ENCODE results near the gene MASP2.
"Not testable (repeated sequence)": the region's sequence is repeated elsewhere in the genome, so short reads cannot be mapped to it uniquely, and the experiment has no call there.

MASP2 gene

DNA sequence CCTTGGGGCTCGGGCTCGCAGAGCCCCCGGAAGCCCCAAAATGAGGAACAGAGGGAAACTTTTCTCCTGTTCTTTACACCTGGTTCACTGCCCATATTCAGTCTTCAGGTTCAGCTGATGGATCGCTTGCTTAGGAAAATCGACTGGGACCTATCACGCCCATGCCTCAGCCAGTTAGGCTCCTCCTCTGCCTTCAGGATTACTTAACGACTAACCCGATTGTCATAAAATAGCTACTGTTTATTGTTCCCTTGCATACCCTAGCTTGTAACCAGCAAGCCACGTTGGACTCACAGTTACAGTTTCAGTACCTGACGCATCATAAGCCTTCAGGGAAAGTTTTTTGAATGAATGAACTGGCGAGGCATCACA, 33.9 kb downstream of the MASP2 start:
- Mint-ChIP-seq H3K4me1 (ENCODE audit: low read depth) (peaks cover 9% of the 10 kb centered on the region), H3K27ac (peak overlapping the region; percentile 90), H3K9me3 (no peaks in the 10 kb centered on the region), H3K27me3 (ENCODE audit: low read depth) (no peaks in the 10 kb centered on the region), H3K4me3 (peak overlapping the region; percentile 96), H3K36me3 (ENCODE audit: low read depth) (peaks cover 37% of the 10 kb centered on the region)
- no peak for DNase-seq (ENCODE audit: low spot score)

- Mint-ChIP-seq H3K4me1 (ENCODE audit: low read depth) (peaks cover 9% of the 10 kb centered on the region), H3K9me3 (no peaks in the 10 kb centered on the region)
These were observed 34.5 kb downstream of the MASP2 start, which contains the start of gene TARDBP for GRCh38 chr1:11012260-11013159. TSS of gene TARDBP (plus strand) at chr1:11012654. CDS start at chr1:11013728, 1,074 bp downstream.

DNA sequence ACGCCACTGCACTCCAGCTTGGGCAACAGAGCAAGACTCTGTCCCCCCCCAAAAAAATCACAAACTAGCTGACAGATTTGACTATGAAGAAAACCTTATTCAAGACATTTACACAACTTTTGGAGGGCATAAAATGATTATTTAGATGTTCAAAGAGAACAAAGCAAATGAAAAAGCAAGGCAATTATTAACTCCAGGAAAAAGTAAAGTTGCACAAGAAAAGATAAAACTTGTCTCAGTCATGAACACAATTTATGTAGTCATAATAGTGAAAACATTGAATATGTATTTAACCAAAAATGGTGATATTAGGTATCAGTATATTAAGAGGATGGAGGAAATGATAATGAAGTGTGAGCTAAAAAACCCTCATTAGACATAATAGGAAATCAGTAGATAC, 46.5 kb downstream of the MASP2 start:
- Mint-ChIP-seq H3K36me3 (ENCODE audit: low read depth) (no peaks in the 10 kb centered on the region), H3K4me3 (no peak overlapping the region), H3K27me3 (ENCODE audit: low read depth) (peaks cover 6% of the 10 kb centered on the region), H3K27ac (no peak overlapping the region), H3K4me1 (ENCODE audit: low read depth) (no peaks in the 10 kb centered on the region), H3K9me3 (peaks cover 3% of the 10 kb centered on the region)
- DNase-seq (ENCODE audit: low spot score), result no peak

More at GRCh38 chr1:11012260-11013159, 34.5 kb downstream of the MASP2 start, which contains the start of gene TARDBP:
- Mint-ChIP-seq H3K27ac (peak within 1 kb of the TSS; percentile 98), H3K36me3 (ENCODE audit: low read depth) (peaks cover 35% of the 10 kb centered on the region), H3K27me3 (ENCODE audit: low read depth) (no peaks in the 10 kb centered on the region), H3K4me3 (peak within 1 kb of the TSS; percentile 96)
- DNase-seq (ENCODE audit: low spot score), result peak; percentile 89

- Mint-ChIP-seq H3K27ac (no peak overlapping the region), H3K4me3 (no peak overlapping the region), H3K4me1 (ENCODE audit: low read depth) (no peaks in the 10 kb centered on the region), H3K9me3 (peaks cover 3% of the 10 kb centered on the region), H3K27me3 (ENCODE audit: low read depth) (peaks cover 4% of the 10 kb centered on the region), H3K36me3 (ENCODE audit: low read depth) (no peaks in the 10 kb centered on the region)
- DNase-seq (ENCODE audit: low spot score), result no peak
These were observed 50.9 kb downstream of the MASP2 start for GRCh38 chr1:10996100-10996499.

DNA sequence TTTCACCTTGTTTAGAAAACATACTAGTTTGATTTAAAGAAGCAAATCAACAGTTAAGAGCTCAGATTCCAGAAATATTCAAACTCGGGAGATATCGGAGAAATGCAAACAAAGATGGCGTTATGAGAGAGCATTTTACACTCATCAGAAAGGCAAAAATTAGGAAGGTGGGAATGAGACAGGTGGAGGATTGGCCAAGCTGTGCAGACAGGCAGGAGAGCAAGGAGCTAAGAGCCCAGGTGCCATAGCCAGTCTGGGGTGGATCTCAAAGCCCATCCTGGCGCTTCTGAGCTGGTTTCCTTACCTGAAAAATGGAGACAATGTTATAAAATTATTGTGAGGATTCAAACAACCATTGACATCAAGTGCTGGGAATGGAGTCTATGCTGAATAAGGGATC, 54.2 kb downstream of the MASP2 start:
- Mint-ChIP-seq H3K4me1 (ENCODE audit: low read depth) (no peaks in the 10 kb centered on the region), H3K36me3 (ENCODE audit: low read depth) (no peaks in the 10 kb centered on the region)

GRCh38 chr1:10992004-10992403, 55.0 kb downstream of the MASP2 start:
- not testable (repeated sequence) for H3K36me3 Mint-ChIP-seq (ENCODE audit: low read depth); H3K27me3 Mint-ChIP-seq (ENCODE audit: low read depth); H3K4me1 Mint-ChIP-seq (ENCODE audit: low read depth); H3K9me3 Mint-ChIP-seq; DNase-seq (ENCODE audit: low spot score); H3K4me3 Mint-ChIP-seq; H3K27ac Mint-ChIP-seq

More for the DNA sequence above, 54.2 kb downstream of the MASP2 start:
- Mint-ChIP-seq H3K27ac (no peak overlapping the region), H3K4me3 (no peak overlapping the region), H3K27me3 (ENCODE audit: low read depth) (peaks cover under 1% of the 10 kb centered on the region), H3K9me3 (no peaks in the 10 kb centered on the region)
- DNase-seq (ENCODE audit: low spot score), result no peak

GRCh38 chr1:10990828-10991227, 56.2 kb downstream of the MASP2 start:
- no peaks in the 10 kb centered on the region for H3K36me3 Mint-ChIP-seq (ENCODE audit: low read depth)
- DNase-seq (ENCODE audit: low spot score), result no peak
- peaks cover 5% of the 10 kb centered on the region for H3K27me3 Mint-ChIP-seq (ENCODE audit: low read depth)
- peaks cover 1% of the 10 kb centered on the region for H3K4me1 Mint-ChIP-seq (ENCODE audit: low read depth)
- H3K9me3 Mint-ChIP-seq, result no peaks in the 10 kb centered on the region
- no peak overlapping the region for H3K4me3 Mint-ChIP-seq
- H3K27ac Mint-ChIP-seq, result no peak overlapping the region

DNA sequence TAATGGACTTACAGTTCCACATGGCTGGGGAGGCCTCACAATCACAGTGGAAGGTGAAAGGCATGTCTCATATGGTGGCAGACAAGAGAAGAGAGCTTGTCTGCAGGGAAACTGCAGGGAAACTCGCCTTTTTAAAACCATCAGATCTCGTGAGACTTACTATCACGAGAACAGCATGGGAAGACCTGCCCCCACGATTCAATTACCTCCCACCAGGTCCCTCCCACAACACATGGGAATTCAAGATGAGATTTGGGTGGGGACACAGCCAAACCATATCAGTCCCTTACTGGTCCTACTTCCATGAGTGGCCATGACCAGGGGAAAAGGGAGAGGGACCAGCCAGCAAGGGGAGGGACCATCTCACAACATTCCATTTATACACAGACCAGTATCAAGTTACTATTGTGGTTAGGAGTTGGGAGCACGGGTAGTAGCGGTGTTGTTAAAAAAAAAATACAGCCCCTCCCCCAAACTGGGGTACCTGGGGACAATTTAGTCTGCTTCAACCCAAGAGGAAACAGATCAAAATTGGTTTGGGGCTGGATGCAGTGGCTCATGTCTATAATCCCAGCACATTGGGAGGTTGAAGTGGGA, 57.0 kb downstream of the MASP2 start:
- H3K27me3 Mint-ChIP-seq (ENCODE audit: low read depth); DNase-seq (ENCODE audit: low spot score); H3K27ac Mint-ChIP-seq; H3K4me1 Mint-ChIP-seq (ENCODE audit: low read depth); H3K4me3 Mint-ChIP-seq; H3K36me3 Mint-ChIP-seq (ENCODE audit: low read depth); H3K9me3 Mint-ChIP-seq: not testable (repeated sequence)

DNA sequence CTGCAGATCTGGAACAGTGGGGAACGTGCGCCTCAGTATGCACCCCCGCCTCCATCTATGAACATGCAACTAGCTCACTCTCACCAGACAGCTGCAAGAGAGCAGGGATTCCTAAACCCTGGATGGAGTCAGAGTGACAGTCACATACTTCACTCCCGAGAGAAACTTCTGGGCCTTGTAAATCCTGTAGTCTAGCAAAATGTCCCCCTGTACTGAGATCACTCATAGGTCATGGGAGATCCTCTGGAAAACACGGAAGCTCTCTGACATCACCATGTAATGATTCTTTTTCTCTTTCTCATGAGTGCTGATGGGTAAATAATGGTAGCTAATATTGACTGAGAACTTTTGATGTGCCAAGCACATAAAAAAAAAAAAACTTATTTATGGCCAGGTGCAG, 57.9 kb downstream of the MASP2 start:
- H3K36me3 Mint-ChIP-seq (ENCODE audit: low read depth), result no peaks in the 10 kb centered on the region

GRCh38 chr1:10987840-10988417, 59.1 kb downstream of the MASP2 start:
- no peaks in the 10 kb centered on the region for H3K9me3 Mint-ChIP-seq
- peaks cover 7% of the 10 kb centered on the region for H3K27me3 Mint-ChIP-seq (ENCODE audit: low read depth)
- peaks cover 1% of the 10 kb centered on the region for H3K4me1 Mint-ChIP-seq (ENCODE audit: low read depth)
- DNase-seq (ENCODE audit: low spot score), result no peak
- no peak overlapping the region for H3K27ac Mint-ChIP-seq
- H3K36me3 Mint-ChIP-seq (ENCODE audit: low read depth), result no peaks in the 10 kb centered on the region
- no peak overlapping the region for H3K4me3 Mint-ChIP-seq

More for the DNA sequence above, 57.9 kb downstream of the MASP2 start:
- Mint-ChIP-seq H3K4me1 (ENCODE audit: low read depth) (peaks cover 1% of the 10 kb centered on the region), H3K27ac (no peak overlapping the region), H3K9me3 (no peaks in the 10 kb centered on the region), H3K27me3 (ENCODE audit: low read depth) (peaks cover 5% of the 10 kb centered on the region), H3K4me3 (no peak overlapping the region)
- DNase-seq (ENCODE audit: low spot score), result no peak

DNA sequence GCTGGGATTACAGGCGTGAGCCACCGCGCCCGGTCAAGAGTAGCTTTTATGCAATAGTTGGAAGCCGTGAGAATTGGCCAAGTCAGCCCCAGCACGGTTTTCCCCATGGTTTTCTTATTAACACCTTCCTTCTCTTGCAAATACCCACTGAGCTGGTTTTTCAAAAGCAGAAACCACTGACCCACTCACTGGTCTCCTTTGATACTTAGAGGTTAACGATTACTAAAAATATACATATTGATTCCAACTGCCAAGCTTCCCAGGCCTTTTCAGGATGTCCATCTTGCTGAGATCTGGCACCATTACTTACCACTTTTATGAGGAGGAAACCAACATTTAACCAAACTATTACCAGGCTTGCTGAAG, 60.5 kb downstream of the MASP2 start:
- no peaks in the 10 kb centered on the region for H3K9me3 Mint-ChIP-seq
- no peak for DNase-seq (ENCODE audit: low spot score)
- H3K27ac Mint-ChIP-seq, result no peak overlapping the region
- H3K36me3 Mint-ChIP-seq (ENCODE audit: low read depth), result no peaks in the 10 kb centered on the region
- no peak overlapping the region for H3K4me3 Mint-ChIP-seq
- H3K27me3 Mint-ChIP-seq (ENCODE audit: low read depth), result peaks cover 7% of the 10 kb centered on the region
- H3K4me1 Mint-ChIP-seq (ENCODE audit: low read depth), result peaks cover 1% of the 10 kb centered on the region

GRCh38 chr1:10980841-10981727, 66.0 kb downstream of the MASP2 start:
- Mint-ChIP-seq H3K27me3 (ENCODE audit: low read depth) (peaks cover 20% of the 10 kb centered on the region), H3K4me1 (ENCODE audit: low read depth) (no peaks in the 10 kb centered on the region), H3K9me3 (no peaks in the 10 kb centered on the region), H3K4me3 (no peak overlapping the region), H3K36me3 (ENCODE audit: low read depth) (no peaks in the 10 kb centered on the region), H3K27ac (no peak overlapping the region)
- DNase-seq (ENCODE audit: low spot score), result no peak

DNA sequence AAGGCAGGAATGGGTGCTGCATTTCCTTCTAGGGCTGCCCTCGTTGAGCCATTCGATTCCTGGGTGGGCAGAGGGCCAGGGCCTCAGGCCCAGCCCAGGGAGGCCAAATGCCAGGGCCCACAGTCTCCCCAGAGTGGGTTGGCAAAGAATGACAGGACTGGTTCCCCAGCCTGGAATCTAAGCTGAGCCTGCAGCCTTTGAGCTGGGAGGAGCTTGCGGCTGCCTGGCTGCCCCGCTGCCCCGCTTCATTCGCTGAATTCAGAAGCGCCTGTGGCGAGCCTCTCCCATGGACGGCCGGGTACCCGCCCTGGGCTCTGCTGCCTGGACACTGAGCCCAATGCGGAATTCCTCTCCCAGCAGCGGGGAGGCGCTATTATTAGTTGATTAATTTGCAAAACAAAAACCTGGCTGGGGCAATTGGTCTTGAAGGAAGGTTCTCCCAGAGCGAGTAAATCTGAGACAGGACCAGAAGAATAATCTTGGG, 66.9 kb downstream of the MASP2 start:
- no peak for DNase-seq (ENCODE audit: low spot score)
- Mint-ChIP-seq H3K4me3 (no peak overlapping the region), H3K9me3 (no peaks in the 10 kb centered on the region), H3K36me3 (ENCODE audit: low read depth) (no peaks in the 10 kb centered on the region), H3K27me3 (ENCODE audit: low read depth) (peaks cover 20% of the 10 kb centered on the region), H3K4me1 (ENCODE audit: low read depth) (no peaks in the 10 kb centered on the region), H3K27ac (no peak overlapping the region)
